A204.1 (cell line): ENCODE results near the gene TRIM9.
"Not testable (repeated sequence)": the region's sequence is repeated elsewhere in the genome, so short reads cannot be mapped to it uniquely, and the experiment has no call there.

ENCODE experiments used
- FAIRE-seq: peaks from 2 replicates; lab custom pipeline; 2012; peaks lifted over from hg19 to GRCh38; lab: Jason Lieb, UNC

TRIM9 gene

DNA sequence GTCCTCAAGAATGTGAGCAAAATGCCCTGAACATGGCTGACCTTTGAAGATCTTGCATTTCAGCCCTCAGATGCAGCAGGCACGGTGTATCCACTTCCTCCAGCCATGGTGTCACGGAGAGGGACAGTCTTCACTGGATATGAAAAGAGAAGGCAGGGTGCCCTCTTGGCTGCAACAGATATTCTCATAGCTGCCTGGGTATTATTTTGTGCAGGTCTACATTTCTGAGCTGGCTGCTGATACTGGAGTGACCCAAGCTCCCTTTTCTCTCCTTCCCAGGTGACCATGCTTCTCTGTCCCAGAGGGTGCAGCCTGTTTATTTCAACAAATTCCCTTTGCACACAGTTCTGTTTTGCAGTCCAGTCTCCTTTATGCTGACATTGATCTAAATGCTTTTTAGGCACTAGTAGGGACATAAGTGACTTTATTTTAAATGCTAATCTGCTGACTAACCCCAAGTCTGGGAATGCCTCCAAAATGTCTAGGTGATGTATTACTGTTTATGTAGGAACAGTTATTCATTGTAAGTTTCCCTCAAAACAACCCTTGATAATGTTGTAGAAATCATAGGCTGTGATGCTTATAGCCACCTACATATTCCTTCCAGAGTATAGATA is 133.2 kb downstream of the TRIM9 start:
- no peak for FAIRE-seq

DNA sequence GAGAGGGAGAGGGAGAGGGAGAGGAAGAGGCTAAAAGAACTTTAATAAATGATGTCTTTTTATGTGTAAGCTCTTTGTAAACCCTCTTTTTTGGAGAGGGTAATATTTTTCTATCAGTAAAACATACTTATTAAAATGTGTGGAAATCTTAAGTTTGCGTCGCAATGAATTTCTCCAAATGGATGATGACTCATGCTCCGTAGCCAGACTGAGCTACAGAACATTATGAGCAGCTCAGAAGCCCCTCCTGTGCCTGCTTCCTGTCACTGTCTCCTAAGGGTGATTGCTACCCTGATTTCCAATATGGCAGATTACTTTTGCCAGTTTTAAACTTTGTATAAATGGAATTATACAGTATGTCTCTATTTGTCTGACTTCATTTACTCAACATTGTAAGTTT is 137.6 kb downstream of the TRIM9 start:
- no peak for FAIRE-seq

DNA sequence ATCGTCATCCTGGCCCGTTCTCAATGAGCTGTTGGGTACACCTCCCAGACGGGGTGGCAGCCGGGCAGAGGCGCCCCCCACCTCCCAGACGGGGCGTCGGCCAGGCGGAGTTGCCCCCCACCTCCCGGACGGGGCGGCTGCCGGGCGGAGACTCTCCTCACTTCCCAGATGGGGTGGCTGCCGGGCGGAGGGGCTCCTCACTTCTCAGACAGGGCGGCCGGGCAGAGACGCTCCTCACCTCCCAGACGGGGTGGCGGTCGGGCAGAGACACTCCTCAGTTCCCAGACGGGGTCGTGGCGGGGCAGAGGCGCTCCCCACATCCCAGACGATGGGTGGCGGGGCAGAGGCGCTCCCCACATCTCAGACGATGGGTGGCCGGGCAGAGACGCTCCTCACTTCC is 138.5 kb downstream of the TRIM9 start:
- FAIRE-seq, result not testable (repeated sequence)

DNA sequence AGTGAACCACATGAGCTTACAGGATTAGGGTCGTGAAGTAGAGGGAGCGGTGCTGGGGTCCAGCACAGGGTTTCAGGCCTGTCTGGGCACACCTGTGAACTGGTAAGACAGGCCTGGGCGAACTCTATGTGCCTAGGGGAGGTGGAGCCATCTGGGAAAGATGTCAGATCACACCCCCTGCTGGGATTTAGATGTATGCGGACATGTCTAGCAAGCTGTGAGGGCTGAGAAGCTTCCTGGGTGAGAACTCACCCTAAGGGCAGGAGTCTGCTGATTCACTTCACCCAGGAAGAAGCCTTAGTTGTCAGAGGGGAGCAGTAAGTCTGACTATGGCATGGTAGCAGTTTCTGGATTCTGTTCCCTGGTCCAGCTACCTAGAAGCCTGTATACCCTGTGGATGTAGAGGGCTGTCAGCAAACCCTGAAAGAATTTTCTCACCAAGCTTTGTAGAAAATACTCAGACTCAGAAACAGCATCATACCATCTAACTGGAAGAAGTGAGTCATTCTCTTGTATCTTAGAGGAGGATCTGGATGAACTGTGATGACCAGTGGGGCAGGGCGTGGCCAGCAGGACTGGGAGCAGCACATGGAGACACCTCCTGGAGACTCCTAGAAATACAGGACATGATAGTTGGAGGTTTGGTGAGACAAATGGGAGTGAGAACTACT is 139.4 kb downstream of the TRIM9 start:
- FAIRE-seq, result no peak

DNA sequence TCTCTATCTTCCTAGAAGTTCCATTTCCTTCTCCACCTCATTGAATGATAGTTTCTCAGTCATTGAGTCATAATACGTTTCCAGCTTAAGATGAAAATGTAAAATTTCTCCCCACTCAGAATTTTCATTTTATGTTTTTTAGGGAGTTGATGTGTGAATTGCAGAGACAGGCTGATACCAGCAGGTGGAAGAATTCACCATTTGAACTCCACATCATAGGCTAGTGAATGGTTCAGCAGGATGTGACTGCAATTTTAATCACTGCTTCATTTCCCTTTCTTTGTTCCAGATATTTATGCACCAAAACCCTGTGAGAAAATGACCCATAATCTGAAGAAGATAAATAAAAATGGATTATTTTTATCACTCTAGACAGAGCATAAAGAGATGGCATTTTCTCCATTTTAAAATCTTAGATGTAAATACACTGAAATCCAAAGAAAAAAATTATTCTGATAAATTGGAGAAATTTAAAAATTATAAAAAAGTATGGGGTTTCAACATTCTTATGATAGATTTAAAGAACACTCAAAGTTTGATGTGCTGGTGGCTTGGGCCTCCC is 140.0 kb downstream of the TRIM9 start:
- FAIRE-seq, result peak; percentile 79

DNA sequence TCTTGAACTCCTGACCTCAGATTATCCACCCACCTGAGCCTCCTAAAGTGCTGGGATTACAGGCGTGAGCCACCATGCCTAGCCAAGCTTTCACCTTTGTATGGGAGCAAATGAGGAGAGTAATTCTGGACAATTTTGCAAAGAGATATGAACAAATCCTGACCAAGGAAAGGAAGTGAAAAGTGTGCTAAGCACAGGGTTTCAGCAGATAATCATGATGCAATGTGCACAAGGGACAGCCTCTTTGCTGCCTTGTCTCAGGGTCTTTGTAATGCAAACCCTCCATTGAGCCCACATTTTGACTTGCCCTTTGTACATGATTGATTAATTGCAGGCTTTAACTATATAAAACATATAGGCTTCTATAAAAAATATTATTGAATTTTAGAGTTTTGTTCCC is 141.4 kb downstream of the TRIM9 start:
- FAIRE-seq, result no peak

DNA sequence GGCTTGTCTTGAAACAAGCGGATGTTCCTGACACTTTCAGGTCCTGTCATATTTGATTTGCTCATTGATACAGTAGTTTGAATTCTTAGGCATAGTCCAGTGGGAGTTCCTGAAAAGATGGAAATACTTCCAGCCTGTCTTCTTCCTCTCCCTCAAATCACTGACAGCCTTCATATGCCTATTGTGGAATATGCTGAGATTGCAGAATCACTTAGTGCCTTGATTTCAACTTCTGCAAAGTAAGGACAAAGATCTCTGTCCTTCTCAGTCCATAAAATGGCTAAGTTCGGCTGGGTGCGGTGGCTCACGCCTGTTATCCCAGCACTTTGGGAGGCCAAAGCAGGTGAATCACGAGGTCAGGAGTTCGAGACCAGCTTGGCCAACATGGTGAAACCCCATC is 143.9 kb downstream of the TRIM9 start:
- no peak for FAIRE-seq

DNA sequence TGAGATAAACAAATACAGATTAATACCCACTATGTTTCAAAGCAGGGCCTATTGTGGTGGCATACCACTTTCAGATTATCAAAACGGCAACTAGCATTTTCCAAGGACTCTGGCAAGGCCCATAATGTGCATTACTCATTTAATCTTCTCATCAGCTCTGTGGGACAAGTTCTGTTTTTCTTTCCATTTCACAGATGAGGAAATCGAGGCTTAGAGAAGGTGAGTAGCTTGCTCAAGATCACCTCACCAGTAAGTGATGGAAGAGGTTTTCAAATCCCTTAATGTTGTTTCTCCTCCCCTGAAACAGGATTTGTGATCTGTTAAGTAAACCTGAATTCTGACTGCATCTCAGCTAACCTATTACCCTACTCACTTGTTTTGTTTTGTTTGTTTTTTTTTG is 146.7 kb downstream of the TRIM9 start:
- FAIRE-seq, result no peak

DNA sequence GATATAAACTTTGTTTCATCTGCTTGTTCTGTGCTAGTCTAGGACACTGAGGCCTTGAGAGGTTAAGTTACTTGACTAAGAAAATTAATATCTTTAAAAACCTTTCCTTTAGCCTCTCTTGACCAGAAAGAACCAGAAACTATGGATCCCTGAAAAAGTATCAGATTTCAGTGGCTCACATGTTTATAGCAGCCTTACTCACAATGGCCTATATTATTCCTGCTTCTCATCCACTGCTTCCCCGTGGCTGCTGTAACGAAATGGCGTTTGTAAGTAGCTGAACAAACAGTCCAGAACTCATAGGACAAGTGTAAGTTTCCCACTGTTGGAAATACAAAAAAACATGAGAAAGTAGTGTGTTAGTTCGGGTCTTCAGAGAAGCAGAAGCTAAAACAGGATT is 147.5 kb downstream of the TRIM9 start:
- no peak for FAIRE-seq

DNA sequence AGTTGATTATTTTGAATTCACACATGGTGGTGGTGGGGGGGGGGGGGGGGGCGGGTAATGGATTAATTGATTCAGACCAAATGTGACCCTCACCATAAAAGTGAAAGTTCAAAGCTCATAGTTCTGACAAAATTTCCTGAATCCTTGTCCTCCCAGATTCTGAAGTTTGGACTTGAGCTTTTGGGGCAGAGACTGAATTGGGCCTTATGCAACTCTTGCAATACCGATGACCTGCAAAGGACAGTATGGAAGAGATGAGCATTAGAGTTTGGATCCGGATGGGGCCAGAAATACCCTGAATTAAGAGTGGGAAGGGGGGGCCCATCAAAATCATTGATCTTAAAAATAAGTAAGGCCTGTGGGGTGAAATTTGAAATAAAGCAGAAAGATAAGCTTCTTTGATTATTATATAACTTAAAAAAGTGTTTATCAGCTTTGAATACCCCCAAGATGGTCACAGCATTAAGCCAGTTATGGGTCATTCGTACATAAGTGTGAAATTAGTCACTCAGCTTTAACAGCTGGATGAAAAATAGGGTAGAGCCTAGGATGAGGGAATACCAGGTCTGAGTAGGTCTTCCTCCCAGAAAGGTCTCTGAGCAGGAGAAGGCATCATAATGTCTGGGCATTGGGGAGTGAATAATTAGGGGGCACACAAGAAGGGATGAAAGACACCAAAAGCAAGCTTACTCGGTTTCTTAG is 148.5 kb downstream of the TRIM9 start:
- no peak for FAIRE-seq

DNA sequence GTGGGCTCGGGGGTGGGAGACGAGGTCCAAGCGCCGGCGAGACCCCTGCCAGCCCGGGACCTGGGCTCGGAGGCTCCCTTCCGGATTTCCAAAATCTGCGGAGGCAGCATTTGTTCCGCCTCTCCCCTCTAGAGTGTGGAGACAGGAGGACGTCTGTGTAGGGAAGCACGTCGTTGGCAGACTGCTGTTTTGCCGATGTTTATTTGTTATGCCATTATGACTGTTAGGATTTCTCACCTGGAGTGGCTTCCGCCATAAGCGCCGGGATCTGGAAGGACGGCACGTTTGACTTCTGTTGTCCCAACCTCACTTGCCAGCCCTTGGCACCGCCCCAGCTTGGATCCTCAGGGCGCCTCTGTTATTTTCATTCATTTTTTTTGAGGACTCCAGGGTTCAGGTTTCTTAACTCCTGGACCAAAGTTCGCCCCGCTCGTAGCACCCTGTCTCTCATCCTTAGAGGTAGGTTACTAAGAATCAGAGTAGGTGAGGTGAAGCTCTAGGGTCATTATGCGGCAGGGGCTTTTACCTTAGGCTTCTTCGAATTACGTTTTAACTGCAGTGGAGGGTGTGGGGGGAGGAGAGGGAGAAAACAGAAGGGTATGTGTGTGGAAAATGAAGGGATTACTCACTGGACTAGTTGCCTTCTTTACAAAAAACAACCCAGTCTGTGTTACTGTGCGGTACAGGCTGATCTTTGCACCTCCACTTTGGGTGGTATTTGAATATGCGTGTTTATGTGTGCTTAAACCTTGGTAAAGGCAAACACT is 150.1 kb downstream of the TRIM9 start:
- no peak for FAIRE-seq

DNA sequence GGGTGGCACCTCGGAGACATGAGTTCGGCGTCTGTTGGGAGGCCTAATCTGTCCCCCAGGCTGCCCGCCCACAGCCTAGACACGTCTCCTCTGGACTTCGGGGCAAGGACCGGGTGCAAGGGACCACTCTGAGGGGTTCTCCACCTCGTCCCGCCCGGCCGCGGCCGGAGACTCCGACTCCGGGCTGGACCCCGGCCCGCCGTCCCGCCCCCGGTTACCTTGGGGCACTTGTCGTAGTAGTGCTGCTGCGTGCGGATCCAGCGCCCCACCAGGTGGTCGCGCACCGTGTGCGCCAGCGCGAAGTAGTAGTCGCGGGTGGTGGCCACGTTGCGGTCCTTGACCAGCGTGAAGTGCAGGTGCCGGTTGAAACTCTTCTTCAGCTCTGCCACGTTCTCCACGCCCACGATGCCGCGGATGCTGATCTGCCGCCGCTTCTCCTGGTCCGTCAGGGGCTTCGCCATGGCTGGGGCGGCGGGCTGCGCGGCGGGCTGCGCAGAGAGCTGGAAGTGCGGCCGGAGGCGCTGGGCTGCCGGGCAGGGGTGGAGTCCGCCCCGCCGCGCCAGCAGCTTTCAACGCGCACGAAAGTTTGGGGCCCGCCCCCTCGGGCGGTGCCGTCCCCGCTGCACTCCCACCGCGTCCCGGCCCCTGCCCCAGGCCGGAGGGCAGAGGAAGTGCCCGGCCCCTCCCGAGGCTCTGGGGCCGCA is 150.8 kb downstream of the TRIM9 start, which contains the start of gene PYGL:
PYGL (minus strand) TSS at position 541 of the 704 bp plus-strand sequence; CDS start at position 461, 80 bp downstream.
- FAIRE-seq, result no peak

DNA sequence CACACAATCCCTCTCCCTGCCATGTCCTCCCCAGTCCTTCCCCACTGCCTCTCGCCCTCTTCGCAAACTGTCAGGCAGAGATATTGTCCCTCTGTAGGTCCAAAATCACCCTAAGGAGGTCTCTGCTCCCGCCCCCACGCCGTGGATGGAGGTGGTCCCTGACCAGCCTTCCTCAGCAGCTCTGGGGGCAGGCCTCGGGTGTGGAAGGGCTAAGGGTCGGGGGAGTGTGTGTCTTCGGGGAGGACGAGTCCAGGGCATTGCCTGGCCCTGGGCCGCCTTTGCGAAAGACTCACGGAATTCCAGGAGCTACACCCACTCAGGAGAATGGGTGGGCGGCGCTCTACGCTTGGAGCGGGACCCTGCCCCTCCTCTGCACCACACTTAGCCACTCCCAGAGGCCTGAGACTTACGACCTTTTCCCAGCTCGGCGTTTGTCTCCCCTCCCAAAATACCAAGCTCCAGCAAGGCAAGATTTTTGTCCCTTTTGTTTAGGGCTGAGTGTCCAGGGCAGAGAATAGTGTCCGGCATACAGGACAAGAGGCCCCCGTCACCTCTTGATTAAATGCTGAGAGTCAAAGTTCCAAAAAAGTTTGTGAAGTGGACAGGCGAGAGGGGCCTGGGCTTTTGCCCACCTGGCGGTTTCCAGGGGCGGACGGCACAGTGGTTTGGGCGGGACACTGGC is 151.5 kb downstream of the TRIM9 start:
- FAIRE-seq, result no peak

DNA sequence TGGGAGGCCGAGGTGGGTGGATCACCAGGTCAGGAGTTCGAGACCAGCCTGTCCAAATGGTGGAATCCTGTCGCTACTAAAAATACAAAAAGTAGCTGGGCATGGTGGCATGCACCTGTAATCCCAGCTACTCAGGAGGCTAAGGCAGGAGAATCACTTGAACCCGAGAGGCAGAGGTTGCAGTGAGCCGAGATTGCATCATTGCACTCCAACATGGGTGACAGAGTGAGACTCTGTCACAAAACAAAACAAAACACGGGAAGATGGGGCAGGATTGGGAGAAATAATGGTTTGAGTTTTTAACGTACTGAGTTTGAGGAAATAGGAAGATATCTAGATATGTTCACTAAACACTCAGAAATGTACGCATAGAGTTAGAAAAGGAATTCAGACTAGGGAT is 153.3 kb downstream of the TRIM9 start:
- not testable (repeated sequence) for FAIRE-seq

DNA sequence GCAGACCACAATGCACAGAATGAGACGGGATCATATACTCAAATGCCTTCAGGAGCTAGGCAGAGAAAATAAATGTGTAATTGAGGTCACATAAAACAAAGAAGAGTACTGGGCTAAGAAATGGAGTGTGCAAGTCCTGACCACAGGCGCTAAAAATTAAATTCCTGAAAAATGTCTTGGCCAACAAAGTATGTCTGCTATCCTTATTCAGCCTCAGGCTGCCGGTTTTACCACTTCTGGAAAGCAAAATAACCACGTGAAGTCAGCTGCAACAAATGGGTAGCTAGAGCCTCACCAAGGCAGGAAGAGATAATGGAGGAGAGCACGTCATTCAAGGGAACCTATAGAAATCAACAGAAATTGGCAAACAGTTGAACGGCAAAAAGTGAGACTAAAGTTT is 153.8 kb downstream of the TRIM9 start:
- FAIRE-seq, result no peak

DNA sequence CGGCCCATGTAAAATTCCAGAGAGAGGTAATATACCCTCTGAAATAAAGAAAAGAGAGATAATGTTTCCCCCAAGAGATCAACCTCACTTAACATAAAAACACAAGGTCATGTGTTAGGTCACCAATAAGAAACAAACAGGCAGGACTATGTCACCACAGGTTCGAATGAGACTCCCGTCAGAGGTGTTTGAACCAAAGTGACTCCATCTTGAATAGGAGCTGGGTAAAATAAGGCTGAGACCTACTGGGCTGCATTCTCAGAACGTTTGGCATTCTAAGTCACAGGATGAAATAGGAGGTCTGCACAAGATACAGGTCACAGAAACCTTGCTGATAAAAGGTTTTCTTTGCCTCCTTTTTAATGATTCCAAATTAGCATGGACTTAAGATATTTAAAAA is 157.1 kb downstream of the TRIM9 start:
- no peak for FAIRE-seq

DNA sequence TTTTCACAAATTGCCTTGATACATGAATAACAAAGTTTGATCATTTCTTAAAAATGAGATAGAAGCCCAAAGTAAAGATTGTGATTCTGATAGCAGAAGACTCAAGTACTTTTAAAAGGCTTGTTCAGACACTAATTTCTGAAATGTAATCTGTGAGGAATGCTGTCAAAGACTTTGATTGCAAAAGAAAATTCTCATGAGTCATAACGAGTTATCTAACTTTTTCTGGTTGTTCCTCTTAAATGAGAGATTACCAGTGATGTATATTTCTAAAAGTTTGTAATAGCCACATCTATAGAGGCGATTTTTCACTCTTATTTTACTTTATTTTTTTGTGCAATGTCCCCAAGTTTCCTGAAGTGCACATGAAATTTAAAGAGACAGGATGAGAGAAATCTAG is 157.6 kb downstream of the TRIM9 start:
- no peak for FAIRE-seq

DNA sequence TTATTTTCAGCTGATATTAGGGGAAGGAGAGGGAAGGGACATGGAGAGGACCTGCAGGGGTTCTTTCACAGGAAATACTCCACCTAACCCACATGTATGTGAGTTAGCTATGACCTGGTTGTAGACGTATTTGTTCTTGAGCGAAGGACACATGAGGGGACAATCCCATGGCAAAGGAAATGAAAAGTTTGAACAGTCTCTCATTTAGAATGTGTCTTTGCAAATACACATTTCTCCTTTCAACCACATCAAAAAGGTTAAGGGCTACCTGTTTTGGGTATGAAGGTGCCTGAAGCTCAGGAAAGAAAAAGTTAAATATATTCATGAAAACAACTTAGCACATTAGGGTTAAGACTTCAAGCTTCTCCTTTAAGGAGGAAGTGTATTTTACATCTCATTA is 158.0 kb downstream of the TRIM9 start:
- no peak for FAIRE-seq

DNA sequence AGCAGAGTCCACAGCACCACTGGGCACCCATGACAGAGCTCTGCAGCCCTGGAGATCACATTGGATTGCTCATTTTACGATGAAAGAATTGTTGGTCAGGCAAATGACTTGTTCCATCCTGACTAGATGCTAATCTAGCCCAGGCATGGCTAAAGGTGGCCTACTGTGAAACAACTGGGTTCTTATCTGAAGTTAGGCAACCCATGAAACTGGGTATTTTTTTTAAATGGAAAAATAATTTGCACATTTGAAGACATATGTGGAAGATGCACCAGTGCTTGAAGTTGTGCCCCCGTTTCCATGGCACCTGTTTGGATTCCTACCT is 158.9 kb downstream of the TRIM9 start:
- no peak for FAIRE-seq

DNA sequence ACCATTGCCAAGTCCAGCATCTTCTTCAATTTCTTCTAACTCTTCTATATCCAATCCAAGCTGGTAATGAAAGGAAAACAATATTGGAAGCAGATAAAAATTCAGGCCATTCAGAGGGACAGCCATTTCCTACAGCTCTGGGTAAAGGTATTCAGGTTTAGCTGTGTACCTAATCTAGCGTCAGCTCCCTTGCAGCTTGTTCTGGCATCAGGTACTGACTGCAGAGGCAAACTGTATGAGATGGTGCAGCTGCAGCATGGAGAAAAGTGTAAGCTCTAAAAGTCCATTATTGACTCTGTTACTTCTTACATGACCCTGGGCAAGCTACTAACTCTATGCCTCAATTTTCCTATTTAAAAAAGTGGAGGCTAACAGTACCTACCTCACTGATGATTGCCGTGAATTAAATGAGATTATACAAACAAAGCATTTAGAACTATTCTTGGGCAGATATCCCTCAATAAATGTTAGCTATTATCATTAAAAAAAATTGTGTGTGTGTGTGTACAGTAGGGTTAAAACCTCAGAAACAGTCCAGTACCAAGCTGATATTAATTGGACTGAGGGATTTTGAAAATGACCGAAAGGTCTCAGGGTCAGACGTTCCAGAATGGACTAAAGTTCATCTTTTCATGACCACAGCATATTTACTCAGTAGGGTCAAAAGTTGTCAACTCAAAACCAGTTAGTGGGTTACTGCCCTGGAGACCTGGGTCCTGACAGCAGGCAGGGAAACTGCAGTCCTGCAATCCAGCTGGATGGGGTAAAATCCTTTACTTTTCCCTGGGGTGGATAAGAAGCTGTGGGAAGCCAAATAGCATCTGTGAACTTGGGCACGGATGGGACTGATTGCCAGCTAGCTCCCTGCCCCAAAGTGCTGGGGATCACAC is 159.5 kb downstream of the TRIM9 start:
- FAIRE-seq, result no peak
